ENCODE measurements around the gene TENT4B. TPM values are rescaled to one million over a fixed set of nuclear protein-coding genes. Genes with fewer than 3 reads are reported as not detected.
"Not testable (repeated sequence)": the region's sequence is repeated elsewhere in the genome, so short reads cannot be mapped to it uniquely, and the experiment has no call there.

The TENT4B gene
- total RNA-seq, 1 donor from 2014 or later = 38.1 TPM

DNA sequence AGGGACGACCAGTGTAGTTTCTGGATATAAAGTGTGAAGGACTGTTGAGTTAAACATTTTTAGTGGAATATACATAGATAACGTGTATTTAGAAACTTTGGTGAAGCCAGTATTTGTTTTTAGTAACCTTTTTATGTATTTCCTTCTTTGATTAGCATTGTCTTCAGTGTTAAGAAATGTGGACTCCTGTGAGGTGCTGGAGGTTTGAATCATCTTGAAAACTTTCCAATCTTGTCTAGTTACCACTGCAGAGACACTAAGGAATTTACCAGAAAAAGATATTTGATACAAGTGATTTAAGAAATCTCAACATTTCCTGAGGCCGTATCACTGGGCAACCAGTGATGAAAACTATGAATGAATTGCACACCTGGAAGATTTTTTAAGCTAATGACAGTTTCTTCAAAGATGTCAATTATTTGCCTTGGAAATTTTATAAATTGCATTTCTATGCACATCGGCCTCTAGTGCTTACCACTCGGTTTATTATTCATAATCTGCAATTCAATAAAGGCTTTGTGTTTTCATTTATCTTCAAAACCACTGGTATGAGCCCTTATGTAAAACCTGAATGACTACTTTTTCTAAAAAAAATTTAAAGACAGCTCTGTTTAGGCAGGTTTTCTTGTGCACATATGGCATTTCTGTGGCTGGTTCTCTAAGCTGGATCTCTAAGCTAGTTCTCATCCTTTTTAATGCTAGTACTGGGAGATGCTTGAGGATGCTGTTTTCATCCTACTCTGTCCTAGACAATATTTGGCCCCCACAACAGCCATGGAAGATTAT is 81.9 kb downstream of the TENT4B start:
- Histone ChIP-seq H3K27me3 (no peaks in the 10 kb centered on the region), H3K27ac (no peak overlapping the region), H3K36me3 (peaks cover 0 to 7% of the 10 kb centered on the region in 2 donors), H3K9me3 (no peaks in the 10 kb centered on the region), H3K4me3 (no peak overlapping the region), H3K4me1 (no peaks in the 10 kb centered on the region)
- TF ChIP-seq, protein P1, sequence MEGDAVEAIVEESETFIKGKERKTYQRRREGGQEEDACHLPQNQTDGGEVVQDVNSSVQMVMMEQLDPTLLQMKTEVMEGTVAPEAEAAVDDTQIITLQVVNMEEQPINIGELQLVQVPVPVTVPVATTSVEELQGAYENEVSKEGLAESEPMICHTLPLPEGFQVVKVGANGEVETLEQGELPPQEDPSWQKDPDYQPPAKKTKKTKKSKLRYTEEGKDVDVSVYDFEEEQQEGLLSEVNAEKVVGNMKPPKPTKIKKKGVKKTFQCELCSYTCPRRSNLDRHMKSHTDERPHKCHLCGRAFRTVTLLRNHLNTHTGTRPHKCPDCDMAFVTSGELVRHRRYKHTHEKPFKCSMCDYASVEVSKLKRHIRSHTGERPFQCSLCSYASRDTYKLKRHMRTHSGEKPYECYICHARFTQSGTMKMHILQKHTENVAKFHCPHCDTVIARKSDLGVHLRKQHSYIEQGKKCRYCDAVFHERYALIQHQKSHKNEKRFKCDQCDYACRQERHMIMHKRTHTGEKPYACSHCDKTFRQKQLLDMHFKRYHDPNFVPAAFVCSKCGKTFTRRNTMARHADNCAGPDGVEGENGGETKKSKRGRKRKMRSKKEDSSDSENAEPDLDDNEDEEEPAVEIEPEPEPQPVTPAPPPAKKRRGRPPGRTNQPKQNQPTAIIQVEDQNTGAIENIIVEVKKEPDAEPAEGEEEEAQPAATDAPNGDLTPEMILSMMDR (IDR thresholded peaks at IDR 0.05) = no peak
- intact Hi-C loops (cut with DNase I) = no loop called here
- no peak for DNase-seq (ENCODE audit: low spot score in 2 of 2)

DNA sequence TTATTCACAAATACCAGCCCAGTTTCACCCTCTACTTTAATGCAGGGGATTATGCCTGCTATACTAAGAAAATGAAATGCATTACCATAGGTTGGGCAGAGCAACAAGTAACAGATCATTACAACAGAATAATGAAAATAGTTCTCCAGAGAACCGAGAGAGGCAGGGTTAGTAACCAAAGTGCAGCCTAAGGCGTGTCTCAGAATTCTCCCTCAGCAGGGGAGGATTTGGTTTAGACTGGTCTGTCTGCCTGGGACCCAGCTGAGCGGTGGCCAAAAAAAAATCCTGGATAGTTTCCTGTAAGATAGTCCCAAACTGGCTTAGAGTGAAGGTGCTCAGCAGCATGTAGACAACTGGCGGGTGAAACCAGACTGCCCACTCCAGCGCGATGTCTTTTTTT is 82.5 kb downstream of the TENT4B start:
- TF ChIP-seq, protein P1 (IDR thresholded peaks at IDR 0.05) = no peak
- no peaks in the 10 kb centered on the region for H3K4me1 ChIP-seq
- intact Hi-C loops (cut with DNase I) = no loop called here

DNA sequence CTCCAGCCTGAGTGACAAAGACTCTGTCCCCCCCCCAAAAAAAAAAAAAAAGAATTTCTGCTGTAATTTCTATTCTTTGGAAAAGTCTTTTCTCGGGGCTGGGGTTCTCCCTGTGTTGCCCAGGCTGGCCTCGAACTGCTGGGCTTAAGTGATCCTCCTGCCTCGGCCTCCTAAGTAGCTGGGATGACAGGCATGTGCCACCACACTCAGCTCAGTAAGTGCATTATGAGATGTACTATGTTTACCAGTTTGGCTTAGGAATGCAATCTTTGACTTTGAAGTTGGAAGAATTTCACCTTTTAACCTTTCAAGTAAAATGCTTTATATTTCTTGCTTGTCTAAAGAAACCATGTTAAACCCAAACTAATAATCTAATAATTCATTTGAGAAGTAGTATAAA is 85.2 kb downstream of the TENT4B start:
- Histone ChIP-seq H3K9me3 (no peaks in the 10 kb centered on the region), H3K27me3 (no peaks in the 10 kb centered on the region), H3K4me1 (no peaks in the 10 kb centered on the region), H3K36me3 (no peaks in the 10 kb centered on the region), H3K27ac (no peak overlapping the region), H3K4me3 (no peak overlapping the region)
- intact Hi-C loops (cut with DNase I) = no loop called here
- DNase-seq (ENCODE audit: low spot score in 2 of 2) = no peak
- TF ChIP-seq, protein P1 (IDR thresholded peaks at IDR 0.05) = no peak

More for the DNA sequence above, 82.5 kb downstream of the TENT4B start:
- no peak for DNase-seq (ENCODE audit: low spot score in 2 of 2)
- no peaks in the 10 kb centered on the region for H3K9me3 ChIP-seq
- no peaks in the 10 kb centered on the region for H3K27me3 ChIP-seq
- no peak overlapping the region for H3K4me3 ChIP-seq
- H3K27ac ChIP-seq = no peak overlapping the region
- peaks cover 0 to 7% of the 10 kb centered on the region in 2 donors for H3K36me3 ChIP-seq

DNA sequence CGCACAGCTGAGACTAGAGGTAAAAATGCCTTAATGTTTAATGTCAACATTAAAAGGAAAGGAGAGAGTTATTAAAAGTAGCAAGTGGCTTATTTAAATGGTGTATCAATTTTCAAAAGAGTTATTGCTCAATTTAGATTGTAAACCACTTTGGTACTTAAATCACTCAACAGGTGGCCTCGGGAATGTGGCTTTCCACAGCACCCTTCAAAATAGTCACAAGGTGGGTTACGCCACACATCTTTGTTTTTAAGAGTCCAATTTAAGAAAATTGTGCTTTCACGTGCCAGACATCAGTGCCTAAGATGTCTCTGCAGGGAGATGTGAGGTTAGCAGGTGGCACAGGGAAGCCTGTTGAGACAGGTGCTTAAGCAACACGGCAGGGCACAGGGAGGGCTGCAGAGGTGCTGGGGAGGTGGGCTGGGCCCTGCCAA is 85.8 kb downstream of the TENT4B start:
- no peaks in the 10 kb centered on the region for H3K9me3 ChIP-seq
- no peak overlapping the region for H3K4me3 ChIP-seq
- H3K36me3 ChIP-seq = no peaks in the 10 kb centered on the region
- intact Hi-C loops (cut with DNase I) = no loop called here
- H3K27ac ChIP-seq = no peak overlapping the region
- DNase-seq (ENCODE audit: low spot score in 2 of 2) = no peak
- no peaks in the 10 kb centered on the region for H3K4me1 ChIP-seq
- H3K27me3 ChIP-seq = no peaks in the 10 kb centered on the region
- TF ChIP-seq, protein P1 (IDR thresholded peaks at IDR 0.05) = no peak

DNA sequence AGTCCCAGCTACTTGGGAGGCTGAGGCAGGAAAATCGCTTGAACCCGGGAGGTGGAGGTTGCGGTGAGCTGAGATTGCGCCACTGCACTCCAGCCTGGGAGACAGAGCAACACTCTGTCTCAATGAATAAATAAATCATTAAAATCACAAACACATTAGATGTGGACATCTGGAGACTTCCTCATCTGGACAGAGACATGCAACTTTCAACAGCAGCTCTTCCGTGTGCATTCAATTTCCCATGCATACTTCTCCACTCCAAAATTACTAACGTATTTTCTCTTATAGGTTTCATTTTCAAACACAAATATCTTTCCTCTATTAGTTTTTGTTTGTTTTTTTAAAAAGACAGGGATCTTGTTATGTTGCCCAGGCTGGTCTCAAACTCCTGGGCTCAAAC is 89.9 kb downstream of the TENT4B start:
- H3K9me3 ChIP-seq; H3K36me3 ChIP-seq; H3K4me3 ChIP-seq; DNase-seq (ENCODE audit: low spot score in 2 of 2); H3K27ac ChIP-seq; H3K27me3 ChIP-seq; intact Hi-C loops (cut with DNase I); H3K4me1 ChIP-seq: not testable (repeated sequence)

DNA sequence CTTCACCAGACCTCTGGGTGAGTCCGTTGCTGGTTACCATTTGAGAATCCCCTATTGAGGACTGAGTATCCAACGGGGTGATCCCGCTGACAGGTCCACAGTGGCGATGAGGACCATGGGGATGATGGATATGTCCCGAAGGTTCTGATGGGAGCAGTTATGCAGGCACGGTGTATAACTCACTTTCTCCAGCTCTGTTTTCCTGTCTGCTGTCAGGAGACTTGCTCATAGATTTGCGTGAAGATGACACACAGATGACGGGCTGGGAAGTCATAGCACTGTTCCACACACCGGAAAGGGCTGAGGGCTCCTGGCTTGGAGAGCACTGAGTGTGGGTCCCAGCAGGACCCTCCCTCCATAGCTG is 91.0 kb downstream of the TENT4B start:
- H3K4me1 ChIP-seq = peaks cover 7 to 10% of the 10 kb centered on the region in 2 donors
- H3K4me3 ChIP-seq = no peak overlapping the region
- no peak for DNase-seq (ENCODE audit: low spot score in 2 of 2)
- TF ChIP-seq, protein P1 (IDR thresholded peaks at IDR 0.05) = no peak
- H3K36me3 ChIP-seq = no peaks in the 10 kb centered on the region
- H3K9me3 ChIP-seq = no peaks in the 10 kb centered on the region
- no peak overlapping the region for H3K27ac ChIP-seq
- intact Hi-C loops (cut with DNase I) = no loop called here
- no peaks in the 10 kb centered on the region for H3K27me3 ChIP-seq
